ENCODE results near the gene SAP30. TPM values are rescaled to one million over a fixed set of nuclear protein-coding genes. Genes with fewer than 3 reads are reported as not detected.

The SAP30 gene
- total RNA-seq, 3 donors from 2014 or later (not counting 1 experiment from before 2014, with no cell fraction given): 2.6 to 9.1 (median 3.1) TPM

GRCh38 chr4:173413036-173413435 is 42.3 kb downstream of the SAP30 start:
- ATAC-seq (no peak), DNase-seq (no peak)
- Histone ChIP-seq H3K27me3 (ENCODE audit: control insufficient read depth, insufficient read depth, low read length) (no peaks in the 10 kb centered on the region), H3K9me3 (ENCODE audit: control insufficient read depth, insufficient read depth, low read length) (no peaks in the 10 kb centered on the region), H3K4me3 (ENCODE audit: low read length) (no peak overlapping the region), H3K4me1 (ENCODE audit: control insufficient read depth, insufficient read depth, low read length) (peaks cover 5% of the 10 kb centered on the region), H3K36me3 (ENCODE audit: control insufficient read depth, insufficient read depth, low read length) (no peaks in the 10 kb centered on the region), H3K27ac (ENCODE audit: low read length) (no peak overlapping the region)
- no peaks in the 10 kb centered on the region for H3K27me3 Mint-ChIP-seq (ENCODE audit: low read depth in 2 of 2)
- no peak overlapping the region for H3K27ac Mint-ChIP-seq
- no CpG with 5 or more reads among the region's 1 CpG for WGBS (ENCODE audit: insufficient coverage)
- H3K4me1 Mint-ChIP-seq: peaks cover 0 to 4% of the 10 kb centered on the region in 2 donors
- H3K36me3 Mint-ChIP-seq: no peaks in the 10 kb centered on the region
- H3K4me3 Mint-ChIP-seq: no peak overlapping the region
- intact Hi-C loops (cut with micrococcal nuclease): no loop called here
- no peaks in the 10 kb centered on the region for H3K9me3 Mint-ChIP-seq
- no peak for TF ChIP-seq CTCF (IDR thresholded peaks at IDR 0.05)

GRCh38 chr4:173414456-173414855 is 43.7 kb downstream of the SAP30 start:
- ATAC-seq (no peak), DNase-seq (no peak)
- no peaks in the 10 kb centered on the region for H3K27me3 Mint-ChIP-seq (ENCODE audit: low read depth in 2 of 2)
- no peak overlapping the region for H3K4me3 ChIP-seq (ENCODE audit: low read length)
- H3K4me1 ChIP-seq (ENCODE audit: control insufficient read depth, insufficient read depth, low read length): peaks cover 5% of the 10 kb centered on the region
- no peaks in the 10 kb centered on the region for H3K27me3 ChIP-seq (ENCODE audit: control insufficient read depth, insufficient read depth, low read length)
- H3K4me1 Mint-ChIP-seq: peaks cover 0 to 4% of the 10 kb centered on the region in 2 donors
- H3K36me3 ChIP-seq (ENCODE audit: control insufficient read depth, insufficient read depth, low read length): no peaks in the 10 kb centered on the region
- TF ChIP-seq CTCF (IDR thresholded peaks at IDR 0.05): no peak
- H3K27ac ChIP-seq (ENCODE audit: low read length): no peak overlapping the region
- intact Hi-C loops (cut with micrococcal nuclease): no loop called here
- no peak overlapping the region for H3K27ac Mint-ChIP-seq
- H3K36me3 Mint-ChIP-seq: no peaks in the 10 kb centered on the region
- H3K9me3 Mint-ChIP-seq: no peaks in the 10 kb centered on the region
- H3K4me3 Mint-ChIP-seq: no peak overlapping the region
- H3K9me3 ChIP-seq (ENCODE audit: control insufficient read depth, insufficient read depth, low read length): no peaks in the 10 kb centered on the region
- WGBS (ENCODE audit: insufficient coverage): 83% methylated on average over 3 of the region's 3 CpGs

GRCh38 chr4:173415092-173415491 is 44.3 kb downstream of the SAP30 start:
- Mint-ChIP-seq H3K4me3 (no peak overlapping the region), H3K36me3 (no peaks in the 10 kb centered on the region)
- peak in 1 of 3 donors; percentile 60 for ATAC-seq

More at GRCh38 chr4:173415092-173415491, 44.3 kb downstream of the SAP30 start:
- intact Hi-C loops (cut with micrococcal nuclease): loop anchor here (5.0 kb wide), 2 partner anchors 388 to 902 kb away; no protein-coding TSS in a partner anchor
- H3K4me3 ChIP-seq (ENCODE audit: low read length): no peak overlapping the region
- H3K27ac ChIP-seq (ENCODE audit: low read length): no peak overlapping the region
- no peaks in the 10 kb centered on the region for H3K27me3 ChIP-seq (ENCODE audit: control insufficient read depth, insufficient read depth, low read length)
- H3K27ac Mint-ChIP-seq: no peak overlapping the region
- peaks cover 0 to 4% of the 10 kb centered on the region in 2 donors for H3K4me1 Mint-ChIP-seq
- WGBS (ENCODE audit: insufficient coverage): 66% methylated on average over 3 of the region's 3 CpGs
- H3K36me3 ChIP-seq (ENCODE audit: control insufficient read depth, insufficient read depth, low read length): no peaks in the 10 kb centered on the region
- H3K9me3 Mint-ChIP-seq: no peaks in the 10 kb centered on the region
- H3K27me3 Mint-ChIP-seq (ENCODE audit: low read depth in 2 of 2): no peaks in the 10 kb centered on the region
- peaks cover 5% of the 10 kb centered on the region for H3K4me1 ChIP-seq (ENCODE audit: control insufficient read depth, insufficient read depth, low read length)
- TF ChIP-seq CTCF (IDR thresholded peaks at IDR 0.05): no peak
- H3K9me3 ChIP-seq (ENCODE audit: control insufficient read depth, insufficient read depth, low read length): no peaks in the 10 kb centered on the region
- DNase-seq: no peak

Data from natural killer cell (primary cell).